Neuronal stem cell (in vitro differentiated cells): ENCODE data around the gene ARID4B.
A peak's percentile ranks its signal among the peaks of the same experiment; 100 is the strongest.

ENCODE experiments used
- DNase-seq: peaks from one replicate; pipeline ENCODE4 v3.0.0-alpha.2; 2013; ENCODE audit warnings: low spot score
- H2AFZ ChIP-seq: one replicate; pipeline ENCODE4 v1.6.1; 2013; ENCODE audit warnings: mild to moderate bottlenecking, low read length, inconsistent platforms
- H2AK5ac ChIP-seq: 2 replicates; pipeline ENCODE4 v1.6.1; 2013; ENCODE audit warnings: low read depth, mild to moderate bottlenecking, inconsistent platforms, low read length, moderate library complexity, mixed read lengths
- H2BK120ac ChIP-seq: 2 replicates; pipeline ENCODE4 v1.6.1; 2013; ENCODE audit warnings: low read depth, mild to moderate bottlenecking, inconsistent platforms, low read length, moderate library complexity, mixed read lengths
- H2BK12ac ChIP-seq: one replicate; pipeline ENCODE4 v1.6.1; 2013; ENCODE audit warnings: low read length, inconsistent platforms
- H2BK15ac ChIP-seq: 2 replicates; pipeline ENCODE4 v1.6.1; 2013; ENCODE audit warnings: mild to moderate bottlenecking, low read length, inconsistent platforms, mixed read lengths
- H2BK5ac ChIP-seq: one replicate; pipeline ENCODE4 v1.6.1; 2013; ENCODE audit warnings: inconsistent platforms, mild to moderate bottlenecking, low read length, moderate library complexity
- H3K14ac ChIP-seq: one replicate; pipeline ENCODE4 v1.6.1; 2013; ENCODE audit warnings: low read length, inconsistent platforms
- H3K18ac ChIP-seq: 2 replicates; pipeline ENCODE4 v1.6.1; 2013; ENCODE audit warnings: low read length, inconsistent platforms
- H3K23ac ChIP-seq: 2 replicates; pipeline ENCODE4 v1.6.1; 2013; ENCODE audit warnings: low read depth, mild to moderate bottlenecking, mixed read lengths, low read length, inconsistent platforms; ENCODE audit not compliant: poor library complexity
- H3K27ac ChIP-seq: replicated peaks from 3 replicates; pipeline ENCODE4 v1.5.1; 2013; ENCODE audit warnings: low read length, inconsistent platforms
- H3K27me3 ChIP-seq, 3 experiments: 2 replicates each; pipeline ENCODE4 v1.6.1; 2013; ENCODE audit warnings: low read length in 3 of 3, mild to moderate bottlenecking in 2 of 3, inconsistent platforms in 1 of 3, low read depth in 1 of 3, mixed read lengths in 1 of 3, moderate library complexity in 1 of 3; ENCODE audit not compliant: control insufficient read depth in 3 of 3, insufficient read depth in 3 of 3
- H3K36me3 ChIP-seq, 2 donors: replicated peaks in 1 of 2; 2 replicates each; pipeline ENCODE4 v1.6.1; 2013; ENCODE audit warnings: low read length in 2 of 2; ENCODE audit not compliant: control insufficient read depth in 2 of 2, insufficient read depth in 2 of 2
- H3K4ac ChIP-seq: 2 replicates; pipeline ENCODE4 v1.6.1; 2013; ENCODE audit warnings: inconsistent platforms, mild to moderate bottlenecking, low read length, moderate library complexity
- H3K4me1 ChIP-seq, 2 donors: 1 replicate in 1 of 2; 2 replicates in 1 of 2; pipeline ENCODE4 v1.6.1; 2013; ENCODE audit warnings: low read length in 2 of 2, low read depth in 1 of 2; ENCODE audit not compliant: control insufficient read depth in 2 of 2, insufficient read depth in 1 of 2
- H3K4me2 ChIP-seq: one replicate; pipeline ENCODE4 v1.6.1; 2013; ENCODE audit warnings: mild to moderate bottlenecking, low read length, inconsistent platforms; ENCODE audit not compliant: insufficient read depth, poor library complexity, severe bottlenecking
- H3K4me3 ChIP-seq, 2 donors: 2 replicates each; pipeline ENCODE4 v1.5.1; 2013; ENCODE audit warnings: low read length in 2 of 2, mild to moderate bottlenecking in 2 of 2, inconsistent platforms in 1 of 2, moderate library complexity in 1 of 2
- H3K79me1 ChIP-seq: one replicate; pipeline ENCODE4 v1.6.1; 2013; ENCODE audit warnings: low read depth, mild to moderate bottlenecking, inconsistent platforms, low read length, moderate library complexity
- H3K9ac ChIP-seq: one replicate; pipeline ENCODE4 v1.6.1; 2013; ENCODE audit warnings: mild to moderate bottlenecking, low read depth, low read length, inconsistent platforms; ENCODE audit not compliant: poor library complexity
- H3K9me3 ChIP-seq, 2 donors: replicated peaks in 1 of 2; 2 replicates each; pipeline versions ENCODE3 to v1.6.1; 2013; ENCODE audit warnings: low read length in 2 of 2, mild to moderate bottlenecking in 2 of 2, inconsistent platforms in 1 of 2, low read depth in 1 of 2, mixed read lengths in 1 of 2, moderate library complexity in 1 of 2; ENCODE audit not compliant: control insufficient read depth in 2 of 2, insufficient read depth in 1 of 2
- H4K8ac ChIP-seq: one replicate; pipeline ENCODE4 v1.6.1; 2013; ENCODE audit warnings: low read depth, mild to moderate bottlenecking, inconsistent platforms, low read length, moderate library complexity
- H4K91ac ChIP-seq: one replicate; pipeline ENCODE4 v1.6.1; 2013; ENCODE audit warnings: low read length, low read depth, mild to moderate bottlenecking, inconsistent platforms; ENCODE audit not compliant: poor library complexity
- WGBS, 2 donors: extraction: QIAGEN DNeasy Blood & Tissue Kit; methylation state at CpG; one replicate each; pipeline ENCODE4 v1.1.7; 2013; ENCODE audit warnings: missing lambda C conversion rate in 2 of 2, mixed read lengths in 1 of 2; ENCODE audit not compliant: insufficient read length in 2 of 2, insufficient replicate concordance in 1 of 2; ENCODE audit errors: extremely low coverage in 2 of 2; 5-methylcytosine and 5-hydroxymethylcytosine counted together

Gene ARID4B

GRCh38 chr1:235253219-235253962, 74.6 kb downstream of the ARID4B start:
- Histone ChIP-seq H4K91ac (no peak overlapping the region), H3K9me3 (no peaks in the 10 kb centered on the region), H3K9ac (no peak overlapping the region), H3K18ac (no peak overlapping the region), H3K79me1 (peaks cover 2% of the 10 kb centered on the region), H3K4me3 (no peak overlapping the region), H3K4me2 (no peak overlapping the region), H2BK15ac (no peak overlapping the region), H2AK5ac (no peak overlapping the region), H2BK5ac (no peak overlapping the region), H3K4me1 (no peaks in the 10 kb centered on the region), H3K27ac (no peak overlapping the region), H2AFZ (no peak overlapping the region), H3K4ac (no peak overlapping the region), H3K23ac (no peak overlapping the region), H3K27me3 (no peaks in the 10 kb centered on the region), H3K36me3 (peaks cover 2 to 62% of the 10 kb centered on the region in 2 donors), H4K8ac (no peak overlapping the region), H2BK120ac (no peak overlapping the region), H2BK12ac (no peak overlapping the region), H3K14ac (no peak overlapping the region)
- peak; percentile 45 for DNase-seq
- no CpG with 5 or more reads among the region's 2 CpGs for WGBS, 2 donors

GRCh38 chr1:235250430-235250829, 77.5 kb downstream of the ARID4B start:
- Histone ChIP-seq H3K9me3 (no peaks in the 10 kb centered on the region), H3K4me2 (no peak overlapping the region), H3K79me1 (no peaks in the 10 kb centered on the region), H3K4me3 (no peak overlapping the region), H4K8ac (no peak overlapping the region), H3K4me1 (no peaks in the 10 kb centered on the region), H2BK15ac (no peak overlapping the region), H3K9ac (no peak overlapping the region), H2AFZ (no peak overlapping the region), H3K27ac (no peak overlapping the region), H3K18ac (no peak overlapping the region), H3K14ac (no peak overlapping the region), H3K36me3 (peaks cover 4 to 67% of the 10 kb centered on the region in 2 donors), H2BK5ac (no peak overlapping the region), H3K4ac (no peak overlapping the region), H2BK120ac (no peak overlapping the region), H2AK5ac (no peak overlapping the region), H2BK12ac (no peak overlapping the region), H3K23ac (no peak overlapping the region), H3K27me3 (no peaks in the 10 kb centered on the region), H4K91ac (no peak overlapping the region)
- no CpG with 5 or more reads among the region's 3 CpGs for WGBS, 2 donors
- DNase-seq, result no peak

DNA sequence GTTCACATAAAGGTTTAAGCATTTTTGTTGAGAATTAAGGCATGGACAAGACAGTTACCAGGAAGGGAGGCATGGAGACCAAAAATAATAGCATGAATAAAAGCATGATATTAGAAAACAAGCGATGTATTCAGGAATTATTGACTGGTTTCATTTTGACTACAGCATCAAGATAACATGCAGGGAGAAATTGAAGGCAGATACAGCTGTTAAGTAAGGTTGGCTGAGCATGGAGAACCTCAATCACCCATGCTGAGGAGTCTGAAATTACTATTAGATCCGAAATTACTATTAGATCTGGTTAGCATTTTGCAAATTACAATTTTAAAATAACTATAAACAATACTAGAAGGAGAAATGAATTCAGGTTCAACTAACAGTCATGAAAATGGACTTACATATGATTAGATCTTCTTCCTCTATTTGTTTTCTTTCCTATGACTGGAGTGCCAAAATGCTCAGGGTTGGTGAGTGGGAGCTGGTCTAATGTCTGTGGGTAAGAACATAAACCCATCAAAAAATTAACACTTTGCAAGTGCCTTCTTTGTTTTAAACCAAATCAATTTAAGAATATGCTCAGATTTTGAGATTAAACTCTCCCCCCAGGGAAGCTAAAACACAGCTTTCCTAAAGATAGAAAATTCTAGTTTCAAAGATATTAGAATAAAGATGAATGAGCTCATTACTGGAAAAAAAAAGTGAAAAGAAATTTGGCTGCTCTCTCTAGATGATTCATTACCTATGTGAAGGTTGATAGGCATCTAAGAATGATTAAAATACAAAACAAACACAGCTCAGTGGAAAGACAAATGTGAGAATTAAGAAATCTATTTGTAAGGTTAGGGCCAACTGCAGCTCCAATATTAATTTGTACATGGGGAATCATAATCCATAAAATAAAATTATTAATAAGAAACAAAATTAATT, 81.7 kb downstream of the ARID4B start:
- Histone ChIP-seq H3K4me2 (no peak overlapping the region), H3K9ac (no peak overlapping the region), H2BK15ac (no peak overlapping the region), H2BK120ac (no peak overlapping the region), H3K36me3 (peaks cover 2 to 84% of the 10 kb centered on the region in 2 donors), H3K9me3 (no peaks in the 10 kb centered on the region), H3K27me3 (no peaks in the 10 kb centered on the region), H2BK5ac (no peak overlapping the region), H2AFZ (no peak overlapping the region), H3K79me1 (no peaks in the 10 kb centered on the region), H4K8ac (no peak overlapping the region), H3K18ac (no peak overlapping the region), H3K14ac (no peak overlapping the region), H3K23ac (no peak overlapping the region), H3K4ac (no peak overlapping the region), H3K4me3 (no peak overlapping the region), H2AK5ac (no peak overlapping the region), H3K4me1 (no peaks in the 10 kb centered on the region), H3K27ac (no peak overlapping the region), H2BK12ac (no peak overlapping the region), H4K91ac (no peak overlapping the region)
- no CpG with 5 or more reads among the region's 2 CpGs for WGBS, 2 donors
- DNase-seq, result no peak

DNA sequence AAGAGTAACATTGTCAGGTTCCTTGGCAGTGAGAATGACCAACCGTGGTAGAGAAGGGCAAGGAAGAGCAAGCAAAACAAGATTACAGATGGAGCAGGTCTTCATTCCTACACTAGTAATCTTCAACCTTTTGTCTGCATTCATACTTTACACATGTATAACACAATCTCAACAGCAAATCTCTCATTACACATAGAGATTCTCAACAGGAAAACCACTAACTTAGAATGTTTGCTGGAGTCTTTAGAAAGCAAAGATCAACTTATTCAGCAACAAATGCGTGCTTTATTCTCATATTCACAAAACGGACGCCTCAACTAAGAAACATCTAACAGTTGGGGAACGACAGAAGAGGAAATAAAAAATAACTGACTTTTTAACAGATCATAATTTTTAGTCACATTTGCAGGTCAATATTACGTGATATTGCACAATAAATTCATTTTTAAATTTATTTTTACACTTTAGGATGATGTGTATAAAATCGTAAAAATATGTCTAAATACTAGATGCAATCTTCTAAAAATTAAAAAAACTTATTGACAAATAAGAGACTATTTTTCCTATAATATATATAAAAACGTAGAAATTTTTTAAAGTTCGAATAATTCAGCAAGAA, 82.9 kb downstream of the ARID4B start:
- no peaks in the 10 kb centered on the region for H3K4me1 ChIP-seq
- H3K9me3 ChIP-seq, result no peaks in the 10 kb centered on the region
- no peak overlapping the region for H3K4ac ChIP-seq
- no peak overlapping the region for H3K27ac ChIP-seq
- no peak overlapping the region for H3K18ac ChIP-seq
- DNase-seq, result no peak
- no peak overlapping the region for H4K8ac ChIP-seq
- no peak overlapping the region for H2BK15ac ChIP-seq
- no peak overlapping the region for H3K9ac ChIP-seq
- H3K36me3 ChIP-seq, result peaks cover 2 to 85% of the 10 kb centered on the region in 2 donors
- no peak overlapping the region for H2AFZ ChIP-seq
- no peak overlapping the region for H3K4me2 ChIP-seq
- H2AK5ac ChIP-seq, result no peak overlapping the region
- WGBS, 2 donors, result no CpG with 5 or more reads among the region's 9 CpGs
- H3K14ac ChIP-seq, result no peak overlapping the region
- H3K79me1 ChIP-seq, result no peaks in the 10 kb centered on the region
- H2BK12ac ChIP-seq, result no peak overlapping the region
- no peak overlapping the region for H2BK5ac ChIP-seq
- H3K27me3 ChIP-seq, result no peaks in the 10 kb centered on the region
- no peak overlapping the region for H2BK120ac ChIP-seq
- no peak overlapping the region for H4K91ac ChIP-seq
- no peak overlapping the region for H3K23ac ChIP-seq
- H3K4me3 ChIP-seq, result no peak overlapping the region
